Upper lobe of right lung (tissue), 1 donor: ENCODE results near the gene ETFRF1. TPM values are rescaled to one million over a fixed set of nuclear protein-coding genes. Genes with fewer than 3 reads are reported as not detected.

ENCODE experiments used
- ATAC-seq: fragments of 200-7000 bp; cut with Tn5 transposase; one replicate; pipeline ENCODE4 v1.9.1; 2020; ENCODE audit warnings: mild to moderate bottlenecking, moderate library complexity
- DNase-seq: peaks from one replicate; pipeline ENCODE4 v3.0.0-alpha.2; 2020
- H3K27ac ChIP-seq: fragments of 200-600 bp; one replicate; pipeline ENCODE4 v1.8.0; 2022
- H3K27me3 ChIP-seq: fragments of 200-600 bp; one replicate; pipeline ENCODE4 v1.8.0; 2022; ENCODE audit warnings: mild to moderate bottlenecking
- H3K36me3 ChIP-seq: fragments of 200-600 bp; one replicate; pipeline ENCODE4 v1.8.0; 2022
- H3K4me1 ChIP-seq: fragments of 200-600 bp; one replicate; pipeline ENCODE4 v1.8.0; 2022
- H3K4me3 ChIP-seq: fragments of 200-600 bp; one replicate; pipeline ENCODE4 v1.8.0; 2022; ENCODE audit warnings: mild to moderate bottlenecking
- H3K9me3 ChIP-seq: fragments of 200-600 bp; one replicate; pipeline ENCODE4 v1.8.0; 2022
- CTCF ChIP-seq: fragments of 200-600 bp; IDR thresholded peaks from one replicate; pipeline ENCODE4 v1.8.0; 2022; ENCODE audit warnings: antibody characterized with exemption
- intact Hi-C: fragments of 100-400 bp; cut with DNase I; formaldehyde crosslinking; loops from one replicate; pipeline ENCODE4 v1.11.0; 2022
- total RNA-seq: library from RNA; stranded (reverse); fragmentation: NEBNext Ultra II Directional; extraction: Animal tissue kit (Norgen Biotek cat#: 25700); gene quantifications from one replicate; pipeline ENCODE4 v1.2.1, GENCODE V29; 2021
- donor health status: DM: no; HTN: yes; CAD: no; lungs with severe emphysema.

ETFRF1 gene
- total RNA-seq, 1 donor from 2014 or later: 21.9 TPM

GRCh38 chr12:25250744-25251730, 56.0 kb downstream of the ETFRF1 start, which contains the start of gene KRAS:
TSS of gene KRAS (minus strand) at chr12:25250929.
- Histone ChIP-seq H3K27ac (peak within 1 kb of the TSS; percentile 93), H3K4me3 (peak within 1 kb of the TSS; percentile 85), H3K36me3 (no peaks in the 10 kb centered on the region), H3K27me3 (no peaks in the 10 kb centered on the region), H3K4me1 (no peaks in the 10 kb centered on the region), H3K9me3 (no peaks in the 10 kb centered on the region)
- ATAC-seq (peak; percentile 97), DNase-seq (peak; percentile 98)
- intact Hi-C loops: no loop called here
- no peak for TF ChIP-seq CTCF

DNA sequence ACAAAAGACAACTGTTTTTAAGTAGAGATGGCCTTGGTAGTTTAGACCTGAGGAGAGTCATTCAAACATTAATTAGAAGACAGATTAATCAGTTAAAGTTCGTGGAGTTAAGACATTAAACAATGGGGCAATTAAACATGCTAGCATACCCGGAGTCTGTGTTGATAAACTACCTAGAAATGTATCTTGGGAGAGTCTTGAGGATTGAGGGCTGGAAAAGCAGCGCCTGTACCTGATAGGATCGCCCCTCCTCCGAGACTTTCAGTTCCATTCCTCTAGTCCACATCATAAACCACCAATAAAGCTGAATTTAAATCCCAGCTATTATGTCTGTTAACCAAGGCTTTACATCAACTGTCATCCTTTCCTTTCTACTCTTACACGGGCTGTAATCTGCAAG, 56.7 kb downstream of the ETFRF1 start:
- ATAC-seq (no peak), DNase-seq (no peak)
- Histone ChIP-seq H3K27ac (peak overlapping the region; percentile 85), H3K9me3 (no peaks in the 10 kb centered on the region), H3K36me3 (no peaks in the 10 kb centered on the region), H3K4me1 (no peaks in the 10 kb centered on the region), H3K4me3 (peak overlapping the region; percentile 85), H3K27me3 (no peaks in the 10 kb centered on the region)
- TF ChIP-seq CTCF: no peak
- intact Hi-C loops: no loop called here

- DNase-seq: no peak
- no peaks in the 10 kb centered on the region for H3K36me3 ChIP-seq
- no peaks in the 10 kb centered on the region for H3K27me3 ChIP-seq
- no peaks in the 10 kb centered on the region for H3K4me1 ChIP-seq
- intact Hi-C loops: no loop called here
- ATAC-seq: no peak
- TF ChIP-seq CTCF: no peak
- H3K4me3 ChIP-seq: no peak overlapping the region
- no peaks in the 10 kb centered on the region for H3K9me3 ChIP-seq
- no peak overlapping the region for H3K27ac ChIP-seq
Measured at GRCh38 chr12:25252946-25253345, 57.9 kb downstream of the ETFRF1 start.

GRCh38 chr12:25253371-25254068, 58.5 kb downstream of the ETFRF1 start:
- intact Hi-C loops: no loop called here
- Histone ChIP-seq H3K27ac (no peak overlapping the region), H3K9me3 (no peaks in the 10 kb centered on the region), H3K27me3 (no peaks in the 10 kb centered on the region), H3K4me3 (no peak overlapping the region), H3K36me3 (no peaks in the 10 kb centered on the region), H3K4me1 (no peaks in the 10 kb centered on the region)
- DNase-seq (no peak), ATAC-seq (no peak)
- no peak for TF ChIP-seq CTCF

- no peak for DNase-seq
- Histone ChIP-seq H3K9me3 (no peaks in the 10 kb centered on the region), H3K27me3 (no peaks in the 10 kb centered on the region), H3K4me1 (no peaks in the 10 kb centered on the region), H3K27ac (no peak overlapping the region), H3K36me3 (no peaks in the 10 kb centered on the region), H3K4me3 (no peak overlapping the region)
- no peak for TF ChIP-seq CTCF
- ATAC-seq: no peak
- intact Hi-C loops: no loop called here
Measured at GRCh38 chr12:25254271-25254880, 59.3 kb downstream of the ETFRF1 start.

Other genes starting within 250 kb of the ETFRF1 start
- gene BCAT1, start 246.1 kb upstream of the ETFRF1 start, total RNA-seq: 82.5 TPM
- 0.49 TPM for gene DNAI7, start 77 bp upstream of the ETFRF1 start, total RNA-seq
- 26.7 TPM for gene KRAS, start 55.7 kb downstream of the ETFRF1 start, total RNA-seq